ENCODE measurements around the gene CDH4.

GRCh38 chr20:61445741-61446140 is 193.7 kb downstream of the CDH4 start:
- TF ChIP-seq, protein P1, sequence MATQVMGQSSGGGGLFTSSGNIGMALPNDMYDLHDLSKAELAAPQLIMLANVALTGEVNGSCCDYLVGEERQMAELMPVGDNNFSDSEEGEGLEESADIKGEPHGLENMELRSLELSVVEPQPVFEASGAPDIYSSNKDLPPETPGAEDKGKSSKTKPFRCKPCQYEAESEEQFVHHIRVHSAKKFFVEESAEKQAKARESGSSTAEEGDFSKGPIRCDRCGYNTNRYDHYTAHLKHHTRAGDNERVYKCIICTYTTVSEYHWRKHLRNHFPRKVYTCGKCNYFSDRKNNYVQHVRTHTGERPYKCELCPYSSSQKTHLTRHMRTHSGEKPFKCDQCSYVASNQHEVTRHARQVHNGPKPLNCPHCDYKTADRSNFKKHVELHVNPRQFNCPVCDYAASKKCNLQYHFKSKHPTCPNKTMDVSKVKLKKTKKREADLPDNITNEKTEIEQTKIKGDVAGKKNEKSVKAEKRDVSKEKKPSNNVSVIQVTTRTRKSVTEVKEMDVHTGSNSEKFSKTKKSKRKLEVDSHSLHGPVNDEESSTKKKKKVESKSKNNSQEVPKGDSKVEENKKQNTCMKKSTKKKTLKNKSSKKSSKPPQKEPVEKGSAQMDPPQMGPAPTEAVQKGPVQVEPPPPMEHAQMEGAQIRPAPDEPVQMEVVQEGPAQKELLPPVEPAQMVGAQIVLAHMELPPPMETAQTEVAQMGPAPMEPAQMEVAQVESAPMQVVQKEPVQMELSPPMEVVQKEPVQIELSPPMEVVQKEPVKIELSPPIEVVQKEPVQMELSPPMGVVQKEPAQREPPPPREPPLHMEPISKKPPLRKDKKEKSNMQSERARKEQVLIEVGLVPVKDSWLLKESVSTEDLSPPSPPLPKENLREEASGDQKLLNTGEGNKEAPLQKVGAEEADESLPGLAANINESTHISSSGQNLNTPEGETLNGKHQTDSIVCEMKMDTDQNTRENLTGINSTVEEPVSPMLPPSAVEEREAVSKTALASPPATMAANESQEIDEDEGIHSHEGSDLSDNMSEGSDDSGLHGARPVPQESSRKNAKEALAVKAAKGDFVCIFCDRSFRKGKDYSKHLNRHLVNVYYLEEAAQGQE (IDR thresholded peaks at IDR 0.05; ENCODE audit: low read depth), result no peak
- TF ChIP-seq CREB1 (IDR thresholded peaks at IDR 0.05; ENCODE audit: low read depth), result no peak
- TF ChIP-seq TAF1 (IDR thresholded peaks at IDR 0.05; ENCODE audit: low read depth), result no peak
- no peak for TF ChIP-seq USF1 (IDR thresholded peaks at IDR 0.05)
- no peak for TF ChIP-seq EP300 (IDR thresholded peaks at IDR 0.05; ENCODE audit: borderline replicate concordance)
- no peak for TF ChIP-seq MAX (IDR thresholded peaks at IDR 0.05)
- TF ChIP-seq CEBPB (IDR thresholded peaks at IDR 0.05), result no peak
- TF ChIP-seq TCF12 (IDR thresholded peaks at IDR 0.05; ENCODE audit: low read depth), result no peak
- TF ChIP-seq YY1 (IDR thresholded peaks at IDR 0.05; ENCODE audit: low read depth), result no peak
- TF ChIP-seq NFIC (IDR thresholded peaks at IDR 0.05), result no peak

Measured in Ishikawa (cell line).